SJSA1 (cell line): Measurements from ENCODE around the gene TGFBR3. TPM values are rescaled to one million over a fixed set of nuclear protein-coding genes. Genes with fewer than 3 reads are reported as not detected.

ENCODE experiments used
- DNase-seq, 2 experiments: peaks; one replicate each; pipeline ENCODE4 v3.0.0-alpha.2; 2015 to 2020; ENCODE audit warnings: low spot score in 2 of 2, low read depth in 1 of 2
- H3K27ac ChIP-seq: fragments of 250-450 bp; sonication (Bioruptor Pico); 2 replicates; pipeline ENCODE4 v1.5.1; 2020; ENCODE audit warnings: mild to moderate bottlenecking, moderate library complexity
- H3K27me3 ChIP-seq: fragments of 250-450 bp; sonication (Bioruptor Pico); replicated peaks from 2 replicates; pipeline ENCODE4 v1.5.1; 2020; ENCODE audit warnings: mild to moderate bottlenecking, moderate library complexity
- H3K36me3 ChIP-seq: fragments of 250-450 bp; sonication (Bioruptor Pico); 2 replicates; pipeline ENCODE4 v1.5.1; 2020; ENCODE audit warnings: mild to moderate bottlenecking
- H3K4me1 ChIP-seq: fragments of 250-450 bp; sonication (Bioruptor Pico); replicated peaks from 2 replicates; pipeline ENCODE4 v1.6.1; 2021; ENCODE audit warnings: mild to moderate bottlenecking
- H3K4me3 ChIP-seq: fragments of 250-450 bp; sonication (Bioruptor Pico); 2 replicates; pipeline ENCODE4 v1.5.1; 2020; ENCODE audit warnings: mild to moderate bottlenecking
- H3K9me3 ChIP-seq: fragments of 250-450 bp; sonication (Bioruptor Pico); replicated peaks from 2 replicates; pipeline ENCODE4 v1.5.1; 2020; ENCODE audit warnings: mild to moderate bottlenecking
- total RNA-seq: library from RNA; depleted of rRNA; stranded (reverse); fragments of >200 nt; shearing (Covaris generic); gene quantifications from 2 replicates; pipeline ENCODE4 v1.2.3, GENCODE V29; 2014; rRNA removed

TGFBR3 gene
- total RNA-seq, result 8.8 and 15.2 TPM in 2 replicates

- peaks cover 49% of the 10 kb centered on the region for H3K4me1 ChIP-seq
- peaks cover 4% of the 10 kb centered on the region for H3K36me3 ChIP-seq
- peak; percentile 95 to 96 for DNase-seq
- peak within 1 kb of the TSS; percentile 82 for H3K4me3 ChIP-seq
- H3K27me3 ChIP-seq, result no peaks in the 10 kb centered on the region
- H3K27ac ChIP-seq, result peak within 1 kb of the TSS; percentile 29
- no peaks in the 10 kb centered on the region for H3K9me3 ChIP-seq
Measured at GRCh38 chr1:91885716-91886506, at the start of gene TGFBR3. Gene TGFBR3 (minus strand): TSS chr1:91886151. CDS start chr1:91861531, 24,620 bp downstream.

- H3K4me1 ChIP-seq, result peaks cover 7% of the 10 kb centered on the region
- H3K9me3 ChIP-seq, result no peaks in the 10 kb centered on the region
- H3K27ac ChIP-seq, result no peak overlapping the region
- H3K27me3 ChIP-seq, result no peaks in the 10 kb centered on the region
- no peak for DNase-seq
- H3K36me3 ChIP-seq, result no peaks in the 10 kb centered on the region
- no peak overlapping the region for H3K4me3 ChIP-seq
Measured at GRCh38 chr1:91929250-91929649, 43.3 kb upstream of the TGFBR3 start.

- Histone ChIP-seq H3K36me3 (no peaks in the 10 kb centered on the region), H3K27me3 (no peaks in the 10 kb centered on the region), H3K9me3 (no peaks in the 10 kb centered on the region), H3K4me3 (no peak overlapping the region), H3K27ac (no peak overlapping the region), H3K4me1 (peaks cover 15% of the 10 kb centered on the region)
- no peak for DNase-seq
Measured at GRCh38 chr1:91928026-91928425, 42.1 kb upstream of the TGFBR3 start.

- Histone ChIP-seq H3K36me3 (no peaks in the 10 kb centered on the region), H3K27ac (no peak overlapping the region), H3K9me3 (no peaks in the 10 kb centered on the region), H3K4me1 (peaks cover 15% of the 10 kb centered on the region), H3K4me3 (no peak overlapping the region), H3K27me3 (no peaks in the 10 kb centered on the region)
- DNase-seq, result no peak
Measured at GRCh38 chr1:91925644-91926435, 39.9 kb upstream of the TGFBR3 start.

- H3K9me3 ChIP-seq, result no peaks in the 10 kb centered on the region
- H3K4me3 ChIP-seq, result no peak overlapping the region
- peak overlapping the region; percentile 74 for H3K27ac ChIP-seq
- peaks cover 15% of the 10 kb centered on the region for H3K4me1 ChIP-seq
- no peaks in the 10 kb centered on the region for H3K27me3 ChIP-seq
- H3K36me3 ChIP-seq, result no peaks in the 10 kb centered on the region
- DNase-seq, result peak; percentile 79 to 88
Measured at GRCh38 chr1:91924146-91924545, 38.2 kb upstream of the TGFBR3 start.

- Histone ChIP-seq H3K9me3 (no peaks in the 10 kb centered on the region), H3K4me3 (no peak overlapping the region), H3K27me3 (no peaks in the 10 kb centered on the region), H3K27ac (no peak overlapping the region), H3K36me3 (no peaks in the 10 kb centered on the region), H3K4me1 (peaks cover 15% of the 10 kb centered on the region)
- no peak for DNase-seq
Measured at GRCh38 chr1:91919962-91920361, 34.0 kb upstream of the TGFBR3 start.

- no peaks in the 10 kb centered on the region for H3K36me3 ChIP-seq
- no peaks in the 10 kb centered on the region for H3K27me3 ChIP-seq
- no peak for DNase-seq
- H3K4me1 ChIP-seq, result no peaks in the 10 kb centered on the region
- H3K4me3 ChIP-seq, result no peak overlapping the region
- H3K9me3 ChIP-seq, result no peaks in the 10 kb centered on the region
- H3K27ac ChIP-seq, result no peak overlapping the region
Measured at GRCh38 chr1:91916811-91917460, 31.0 kb upstream of the TGFBR3 start.

- no peaks in the 10 kb centered on the region for H3K27me3 ChIP-seq
- H3K9me3 ChIP-seq, result no peaks in the 10 kb centered on the region
- H3K27ac ChIP-seq, result no peak overlapping the region
- H3K4me1 ChIP-seq, result no peaks in the 10 kb centered on the region
- no peak overlapping the region for H3K4me3 ChIP-seq
- no peak for DNase-seq
- no peaks in the 10 kb centered on the region for H3K36me3 ChIP-seq
Measured at GRCh38 chr1:91916046-91916445, 30.1 kb upstream of the TGFBR3 start.

GRCh38 chr1:91913018-91913417 is 27.1 kb upstream of the TGFBR3 start:
- Histone ChIP-seq H3K27me3 (no peaks in the 10 kb centered on the region), H3K9me3 (no peaks in the 10 kb centered on the region), H3K27ac (no peak overlapping the region), H3K36me3 (no peaks in the 10 kb centered on the region), H3K4me1 (0 out of 2 replicates have a peak, but pooled peaks cover 3% of the 10 kb centered on the region), H3K4me3 (no peak overlapping the region)
- no peak for DNase-seq

GRCh38 chr1:91912266-91912665 is 26.3 kb upstream of the TGFBR3 start:
- Histone ChIP-seq H3K4me1 (0 out of 2 replicates have a peak, but pooled peaks cover 3% of the 10 kb centered on the region), H3K9me3 (no peaks in the 10 kb centered on the region), H3K27me3 (no peaks in the 10 kb centered on the region), H3K27ac (no peak overlapping the region), H3K36me3 (no peaks in the 10 kb centered on the region), H3K4me3 (no peak overlapping the region)
- DNase-seq, result no peak

GRCh38 chr1:91901231-91901630 is 15.3 kb upstream of the TGFBR3 start:
- Histone ChIP-seq H3K27me3 (no peaks in the 10 kb centered on the region), H3K4me1 (peaks cover 48% of the 10 kb centered on the region), H3K36me3 (no peaks in the 10 kb centered on the region), H3K9me3 (no peaks in the 10 kb centered on the region), H3K4me3 (no peak overlapping the region), H3K27ac (peak overlapping the region; percentile 20)
- DNase-seq, result no peak

GRCh38 chr1:91900562-91900961 is 14.6 kb upstream of the TGFBR3 start:
- Histone ChIP-seq H3K4me1 (peaks cover 55% of the 10 kb centered on the region), H3K27me3 (no peaks in the 10 kb centered on the region), H3K36me3 (no peaks in the 10 kb centered on the region), H3K9me3 (no peaks in the 10 kb centered on the region), H3K27ac (peak overlapping the region; percentile 20), H3K4me3 (no peak overlapping the region)
- peak in 1 of 2 experiments; percentile 72 for DNase-seq

GRCh38 chr1:91897016-91897415 is 11.1 kb upstream of the TGFBR3 start:
- no peak overlapping the region for H3K4me3 ChIP-seq
- peaks cover 60% of the 10 kb centered on the region for H3K4me1 ChIP-seq
- H3K27ac ChIP-seq, result no peak overlapping the region
- no peaks in the 10 kb centered on the region for H3K9me3 ChIP-seq
- no peaks in the 10 kb centered on the region for H3K27me3 ChIP-seq
- no peak for DNase-seq
- no peaks in the 10 kb centered on the region for H3K36me3 ChIP-seq
